Right cardiac atrium (tissue), 5 donors: ENCODE results near the gene ZDHHC23. TPM values are rescaled to one million over a fixed set of nuclear protein-coding genes. Genes with fewer than 3 reads are reported as not detected.
A peak's percentile ranks its signal among the peaks of the same experiment; 100 is the strongest.

Source experiments
- ATAC-seq, 2 donors: fragments of 200-7000 bp; cut with Tn5 transposase; one replicate each; pipeline versions ENCODE4 v1.8.0 to v1.9.1; 2020; ENCODE audit warnings: moderate library complexity in 2 of 2, mild to moderate bottlenecking in 1 of 2
- DNase-seq, 3 donors: peaks; one replicate each; pipeline ENCODE4 v3.0.0-alpha.2; 2020
- H3K27ac ChIP-seq: one replicate; pipeline ENCODE4 v1.5.1; 2013; ENCODE audit warnings: mild to moderate bottlenecking, low read length, control low read depth, moderate library complexity
- H3K27me3 ChIP-seq: one replicate; pipeline ENCODE4 v1.6.1; 2013; ENCODE audit not compliant: control insufficient read depth, insufficient read depth
- H3K4me1 ChIP-seq: one replicate; pipeline ENCODE4 v1.6.1; 2013; ENCODE audit warnings: low read length; ENCODE audit not compliant: control insufficient read depth, insufficient read depth
- H3K4me3 ChIP-seq: one replicate; pipeline ENCODE4 v1.5.1; 2013; ENCODE audit warnings: low read length, control low read depth
- H3K9me3 ChIP-seq: one replicate; pipeline ENCODE4 v1.6.1; 2013; ENCODE audit warnings: low read length; ENCODE audit not compliant: control insufficient read depth
- WGBS: extraction: QIAGEN DNeasy Blood & Tissue Kit; methylation state at CpG from one replicate; pipeline ENCODE4 v1.1.7; 2013; 5-methylcytosine and 5-hydroxymethylcytosine counted together
- intact Hi-C, 4 donors: fragments of 100-400 bp; cut with DNase I; formaldehyde crosslinking; loops; one replicate each; pipeline versions ENCODE4 v1.11.0 to v1.14.0; 2022 to 2023
- long read RNA-seq, 4 donors: library from polyadenylated mRNA; unstranded; transcript quantifications; one replicate each; pipeline ENCODE4 v2.0.0, GENCODE V29; 2020 to 2021
- polyA plus RNA-seq: library from polyadenylated mRNA; stranded (reverse); fragments of 200-250 nt; gene quantifications from one replicate; pipeline ENCODE4 v1.2.3, GENCODE V29; 2013
- total RNA-seq, 4 donors: library from RNA; stranded (reverse); fragmentation: NEBNext Ultra II Directional; extraction: Animal tissue kit (Norgen Biotek cat#: 25700); gene quantifications; one replicate each; pipeline ENCODE4 v1.2.1, GENCODE V29; 2021
- donor health status: healthy with polysubstance abuse.
- donor health status: DM: no; HTN: yes; CAD: no.
- donor health status: DM: no; HTN: no; CAD: no.
- donor health status: DM: no; HTN: yes; CAD: no; lungs with severe emphysema.
- donor health status: DM: yes; HTN: yes; CAD: no.

The ZDHHC23 gene
- total RNA-seq (1 to 10 TPM; 1.2 to 2.4 (median 2.2) TPM), polyA plus RNA-seq (0.93 TPM)
- long read RNA-seq, donor 1, partial matches to known transcripts: 0 of 2 reads
- long read RNA-seq, donor 1, other reads (novel, unspliced or antisense): 2 of 2 reads
- long read RNA-seq, donor 2: 0 reads
- long read RNA-seq, donor 3: 0 reads
- long read RNA-seq, donor 4, partial matches to known transcripts: 1 of 1 reads
- long read RNA-seq, donor 4, other reads (novel, unspliced or antisense): 0 of 1 reads

DNA sequence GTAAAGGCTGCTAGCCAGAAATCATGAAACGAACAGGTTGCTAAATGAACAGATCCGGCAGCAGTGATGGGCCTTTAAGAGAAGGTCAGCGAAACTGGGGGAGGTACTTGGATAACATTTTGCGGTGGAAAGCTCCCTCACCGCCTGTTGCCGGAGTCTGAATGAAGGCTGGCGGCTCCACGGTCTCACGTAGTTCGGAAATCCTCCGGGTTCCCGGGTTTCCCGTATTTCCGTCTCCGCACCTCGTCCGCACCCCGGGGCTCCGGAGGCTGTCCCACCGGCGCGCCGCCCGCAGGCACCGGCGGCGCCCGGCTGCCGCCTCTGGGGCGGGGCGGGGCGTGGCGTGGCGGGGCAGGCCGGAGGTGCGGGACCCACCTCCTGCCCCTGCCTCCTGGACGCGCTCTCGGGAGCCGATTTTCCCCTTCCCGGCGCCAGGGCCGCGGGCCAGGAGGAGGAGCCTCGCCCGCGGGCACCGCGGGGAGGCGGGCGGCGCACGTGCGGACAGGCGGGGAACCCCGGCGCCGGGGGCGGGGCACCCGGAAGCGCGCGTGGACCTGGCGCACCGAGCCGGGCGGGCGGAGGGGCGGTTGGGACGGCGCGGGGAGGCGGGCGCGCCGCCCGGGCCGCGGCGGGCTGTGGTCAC lies at the start of gene ZDHHC23:
Gene ZDHHC23, plus strand, starts transcription at position 642 of the 643 bp plus-strand sequence. CDS start 790 bp downstream, outside the sequence.
- H3K9me3 ChIP-seq: no peaks in the 10 kb centered on the region
- WGBS: under 1% methylated on average over 80 of the region's 80 CpGs
- peak within 1 kb of the TSS; percentile 87 for H3K4me3 ChIP-seq
- intact Hi-C loops: no loop called here
- peak; percentile 92 to 94 for ATAC-seq
- no peaks in the 10 kb centered on the region for H3K4me1 ChIP-seq
- H3K27ac ChIP-seq: peak within 1 kb of the TSS; percentile 23
- peak; percentile 67 to 88 (median 87) for DNase-seq
- H3K27me3 ChIP-seq: no peaks in the 10 kb centered on the region

DNA sequence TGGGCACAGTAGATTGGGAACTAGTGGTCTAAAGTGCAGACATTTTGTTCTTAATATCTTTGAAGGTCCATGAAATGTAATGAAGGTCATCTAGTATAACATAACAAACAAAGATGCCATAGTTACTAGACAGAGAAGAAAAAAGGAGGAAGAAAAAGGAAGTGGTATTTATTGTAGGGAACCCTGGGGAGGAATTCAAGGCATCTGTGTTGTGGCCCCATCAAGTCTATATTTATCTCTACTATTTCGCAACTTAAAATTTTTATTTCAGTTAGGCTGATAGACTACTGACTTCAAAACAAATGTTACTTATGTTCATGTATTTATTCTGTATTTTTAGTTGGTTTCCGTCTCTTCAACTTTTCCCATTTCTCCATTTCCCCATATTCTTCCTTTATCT lies 48.9 kb upstream of the ZDHHC23 start:
- whole genome bisulfite sequencing: 62% methylated on average over 2 of the region's 2 CpGs

DNA sequence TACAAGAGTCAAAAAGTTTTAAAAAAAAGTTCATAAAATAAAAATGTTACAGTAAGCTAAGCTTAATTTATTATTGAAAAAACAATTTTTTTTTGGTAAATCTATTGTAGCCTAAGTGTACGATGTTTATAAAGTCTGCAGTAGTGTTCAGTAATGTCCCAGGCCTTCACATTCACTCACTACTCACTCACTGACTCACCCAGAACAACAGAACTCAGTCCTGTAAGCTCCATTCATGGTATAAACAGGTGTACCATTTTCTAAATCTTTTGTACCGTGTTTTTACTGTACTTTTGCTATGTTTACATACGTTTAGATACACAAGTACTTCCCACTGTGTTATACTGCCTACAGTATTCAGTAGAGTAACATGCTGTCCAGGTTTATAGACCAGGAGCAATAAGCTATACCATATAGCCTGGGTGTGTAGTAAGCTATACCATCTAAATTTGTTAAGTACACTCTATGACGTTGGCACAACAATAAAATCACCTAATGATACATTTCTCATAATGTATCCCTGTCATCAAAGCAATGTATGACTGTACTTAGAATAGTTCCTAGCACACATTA lies 41.2 kb upstream of the ZDHHC23 start:
- ATAC-seq: no peak
- intact Hi-C loops: no loop called here
- 90% methylated on average over 4 of the region's 4 CpGs for WGBS

More for the DNA sequence above, 48.9 kb upstream of the ZDHHC23 start:
- H3K4me1 ChIP-seq: no peaks in the 10 kb centered on the region
- no peaks in the 10 kb centered on the region for H3K27me3 ChIP-seq
- no peaks in the 10 kb centered on the region for H3K9me3 ChIP-seq
- H3K27ac ChIP-seq: no peak overlapping the region
- intact Hi-C loops: no loop called here
- no peak overlapping the region for H3K4me3 ChIP-seq
- DNase-seq (no peak), ATAC-seq (no peak)

GRCh38 chr3:113908133-113908532 lies 39.7 kb upstream of the ZDHHC23 start:
- no peak for ATAC-seq
- Histone ChIP-seq H3K4me1 (no peaks in the 10 kb centered on the region), H3K4me3 (no peak overlapping the region), H3K9me3 (no peaks in the 10 kb centered on the region), H3K27ac (no peak overlapping the region), H3K27me3 (no peaks in the 10 kb centered on the region)
- DNase-seq: no peak
- intact Hi-C loops: no loop called here

More for the DNA sequence above, 41.2 kb upstream of the ZDHHC23 start:
- no peaks in the 10 kb centered on the region for H3K27me3 ChIP-seq
- DNase-seq: no peak
- H3K4me1 ChIP-seq: no peaks in the 10 kb centered on the region
- no peak overlapping the region for H3K27ac ChIP-seq
- H3K4me3 ChIP-seq: no peak overlapping the region
- H3K9me3 ChIP-seq: no peaks in the 10 kb centered on the region

DNA sequence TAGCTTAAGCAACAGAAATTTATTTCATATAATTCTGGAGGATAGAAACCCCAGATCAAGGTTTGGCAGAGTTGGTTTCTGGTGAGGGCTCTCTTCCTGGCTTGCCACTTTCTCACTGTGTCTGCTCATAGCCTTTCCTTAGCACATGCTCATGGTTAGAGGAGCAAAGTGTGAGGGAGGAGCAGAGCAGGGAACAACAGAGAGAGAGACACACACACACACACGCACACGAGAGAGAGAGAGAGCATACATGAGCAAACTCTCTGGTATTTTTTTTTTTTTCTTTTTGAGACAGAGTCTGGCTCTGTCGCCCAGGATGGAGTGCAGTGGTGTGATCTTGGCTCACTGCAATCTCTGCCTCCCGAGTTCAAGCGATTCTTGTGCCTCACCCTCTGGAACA lies 36.8 kb upstream of the ZDHHC23 start:
- 76% methylated on average over 5 of the region's 5 CpGs for WGBS
- intact Hi-C loops: loop anchor here in 1 of 4 donors (5.0 kb wide), 1 partner anchor 174 kb away; no protein-coding TSS in a partner anchor
- no peak for ATAC-seq

GRCh38 chr3:113912552-113913236 lies 35.1 kb upstream of the ZDHHC23 start:
- Histone ChIP-seq H3K4me3 (no peak overlapping the region), H3K27me3 (no peaks in the 10 kb centered on the region), H3K27ac (no peak overlapping the region), H3K4me1 (no peaks in the 10 kb centered on the region), H3K9me3 (no peaks in the 10 kb centered on the region)
- no peak for DNase-seq
- ATAC-seq: peak in 1 of 2 donors; percentile 57
- 64% methylated on average over 3 of the region's 3 CpGs for WGBS
- intact Hi-C loops: loop anchor here in 1 of 4 donors (5.0 kb wide), 1 partner anchor 175 kb away; no protein-coding TSS in a partner anchor

More for the DNA sequence above, 36.8 kb upstream of the ZDHHC23 start:
- Histone ChIP-seq H3K4me1 (no peaks in the 10 kb centered on the region), H3K27me3 (no peaks in the 10 kb centered on the region), H3K4me3 (no peak overlapping the region), H3K9me3 (no peaks in the 10 kb centered on the region), H3K27ac (no peak overlapping the region)
- no peak for DNase-seq

GRCh38 chr3:113914646-113915045 lies 33.2 kb upstream of the ZDHHC23 start:
- ATAC-seq: no peak
- Histone ChIP-seq H3K27ac (no peak overlapping the region), H3K27me3 (no peaks in the 10 kb centered on the region), H3K4me1 (no peaks in the 10 kb centered on the region), H3K4me3 (no peak overlapping the region), H3K9me3 (no peaks in the 10 kb centered on the region)
- intact Hi-C loops: loop anchor here in 1 of 4 donors (5.0 kb wide), 1 partner anchor 177 kb away; no protein-coding TSS in a partner anchor
- DNase-seq: no peak
- WGBS: 46% methylated on average over 2 of the region's 2 CpGs

DNA sequence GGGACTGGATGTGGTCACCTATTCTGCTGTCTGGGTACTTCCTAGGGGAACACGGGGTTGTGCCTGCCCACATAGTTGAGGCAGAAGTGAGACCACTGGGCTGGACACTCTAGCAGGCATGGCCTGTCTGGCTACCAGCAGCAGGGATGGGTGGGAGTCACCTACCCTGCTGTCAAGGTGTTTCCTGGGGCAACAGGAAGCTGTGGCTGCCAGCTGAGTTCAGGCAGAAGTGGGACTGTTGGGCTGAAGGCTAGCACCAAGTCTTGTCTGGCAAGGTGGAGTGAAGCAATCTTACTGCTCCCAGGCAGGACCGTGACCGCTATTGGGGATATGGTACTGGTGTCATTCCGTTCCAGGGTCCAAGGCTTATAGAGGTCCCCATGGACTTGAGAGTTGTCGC lies 20.3 kb upstream of the ZDHHC23 start:
- Histone ChIP-seq H3K9me3 (no peaks in the 10 kb centered on the region), H3K27ac (no peak overlapping the region), H3K4me3 (no peak overlapping the region), H3K4me1 (no peaks in the 10 kb centered on the region), H3K27me3 (no peaks in the 10 kb centered on the region)
- intact Hi-C loops: no loop called here
- 81% methylated on average over 5 of the region's 5 CpGs for WGBS
- no peak for DNase-seq
- peak in 1 of 2 donors; percentile 22 for ATAC-seq

DNA sequence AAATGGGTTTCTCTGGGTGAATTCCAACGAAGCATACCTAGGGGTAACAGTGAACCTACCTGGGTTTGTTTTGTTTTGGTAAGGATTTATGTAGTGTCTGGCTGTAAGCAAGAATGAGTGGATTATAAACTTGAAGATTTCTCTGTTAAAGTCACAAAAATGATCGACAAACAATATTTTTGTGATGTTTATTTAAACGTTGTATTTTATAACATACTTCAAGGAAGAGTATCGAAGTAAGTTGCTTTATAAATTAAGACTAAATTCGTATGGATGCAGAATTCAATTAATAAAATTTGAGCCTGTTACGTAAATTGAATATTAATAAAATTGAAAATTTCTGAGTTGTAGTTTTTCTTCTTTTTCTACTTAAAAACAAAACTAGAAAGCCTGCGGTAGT lies 982 bp upstream of the ZDHHC23 start:
- H3K4me1 ChIP-seq: no peaks in the 10 kb centered on the region
- no peaks in the 10 kb centered on the region for H3K27me3 ChIP-seq
- 86% methylated on average over 7 of the region's 7 CpGs for WGBS
- no peaks in the 10 kb centered on the region for H3K9me3 ChIP-seq
- H3K4me3 ChIP-seq: peak overlapping the region; percentile 87
- intact Hi-C loops: no loop called here
- H3K27ac ChIP-seq: no peak overlapping the region
- DNase-seq (no peak), ATAC-seq (no peak)

DNA sequence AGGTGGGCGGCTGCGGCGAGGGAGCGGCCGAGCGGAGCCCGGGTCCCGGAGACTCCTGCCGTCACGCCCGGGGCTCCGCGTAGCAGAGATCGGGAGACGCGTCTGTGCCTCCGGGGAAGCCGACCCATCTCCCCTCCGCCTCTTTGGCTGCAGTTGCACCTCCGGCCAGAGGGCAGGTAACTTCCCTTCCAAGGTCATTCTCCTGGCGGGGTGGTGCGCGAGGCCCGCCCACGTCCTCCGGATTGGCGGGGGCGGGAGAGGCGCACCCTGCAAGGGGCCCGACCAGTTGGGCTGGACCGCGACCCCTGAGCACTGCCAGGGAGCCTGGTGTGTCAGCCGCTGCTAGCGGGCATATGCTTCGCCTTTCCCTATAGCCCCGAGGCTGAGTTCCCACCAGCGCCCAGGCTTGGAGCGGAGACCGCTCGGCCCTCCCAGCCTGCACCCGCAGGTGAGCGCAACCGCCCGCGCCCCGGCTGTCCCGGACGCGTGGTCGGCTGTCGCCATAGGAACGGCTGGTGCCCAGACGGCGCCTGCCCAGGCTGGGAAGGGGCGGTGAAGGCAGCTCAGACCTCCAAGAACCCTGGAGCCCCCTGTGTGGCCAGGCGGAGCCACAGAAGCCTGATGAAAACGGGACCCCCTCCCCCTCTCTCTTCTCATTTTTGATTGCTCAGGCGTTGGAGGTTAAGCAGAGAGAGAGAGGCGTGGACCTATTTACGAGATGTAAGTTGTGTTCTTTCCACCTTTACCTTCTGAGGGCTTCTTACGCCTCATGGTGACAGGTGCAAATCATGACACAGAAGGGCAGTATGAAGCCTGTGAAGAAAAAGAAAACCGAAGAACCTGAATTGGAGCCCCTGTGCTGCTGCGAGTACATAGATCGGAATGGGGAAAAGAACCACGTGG lies 453 bp downstream of the ZDHHC23 start:
- no peaks in the 10 kb centered on the region for H3K4me1 ChIP-seq
- ATAC-seq (peak; percentile 44 to 55), DNase-seq (peak; percentile 21 to 62 (median 60))
- 3% methylated on average over 65 of the region's 65 CpGs for WGBS
- intact Hi-C loops: no loop called here
- no peak overlapping the region for H3K27ac ChIP-seq
- H3K27me3 ChIP-seq: no peaks in the 10 kb centered on the region
- peak overlapping the region; percentile 87 for H3K4me3 ChIP-seq
- H3K9me3 ChIP-seq: no peaks in the 10 kb centered on the region
